ENCODE results near the gene HMCN2. TPM values are rescaled to one million over a fixed set of nuclear protein-coding genes. Genes with fewer than 3 reads are reported as not detected.

The HMCN2 gene
- total RNA-seq, 5 donors from 2014 or later (not counting 1 experiment from before 2014, with no cell fraction given): 0.03 TPM; not detected in 4

GRCh38 chr9:130359819-130360218, 94.3 kb downstream of the HMCN2 start:
- Mint-ChIP-seq H3K9me3 (no peaks in the 10 kb centered on the region), H3K4me1 (no peaks in the 10 kb centered on the region), H3K27me3 (peaks cover 0 to 3% of the 10 kb centered on the region in 2 donors), H3K4me3 (no peak overlapping the region), H3K27ac (no peak overlapping the region), H3K36me3 (no peaks in the 10 kb centered on the region)
- Histone ChIP-seq H3K4me1 (ENCODE audit: control insufficient read depth in 1 of 2, extremely low read depth in 1 of 2, insufficient read depth in 2 of 2, low read length in 2 of 2) (no peaks in the 10 kb centered on the region), H3K27me3 (replicated peaks in 1 of 2; ENCODE audit: control insufficient read depth in 2 of 2, extremely low read depth in 1 of 2, insufficient read depth in 2 of 2, low read length in 1 of 2) (peaks cover 0 to 12% of the 10 kb centered on the region in 2 experiments), H3K27ac (ENCODE audit: low read length) (no peak overlapping the region), H3K9me3 (no peaks in the 10 kb centered on the region), H3K36me3 (ENCODE audit: control insufficient read depth in 2 of 2, extremely low read depth in 1 of 2, insufficient read depth in 1 of 2, low read length in 1 of 2) (no peaks in the 10 kb centered on the region), H3K4me3 (ENCODE audit: control insufficient read depth in 1 of 2, extremely low read depth in 1 of 2, low read length in 1 of 2) (no peak overlapping the region)
- ATAC-seq (replicated peaks in 1 of 4) (no peak), DNase-seq (no peak)
- CTCF ChIA-PET: no interaction called here
- POLR2A ChIA-PET: no interaction called here
- WGBS (ENCODE audit: insufficient coverage): 73% methylated on average over 6 of the region's 9 CpGs

GRCh38 chr9:130360672-130361071, 95.1 kb downstream of the HMCN2 start:
- no peak overlapping the region for H3K4me3 ChIP-seq (ENCODE audit: control insufficient read depth in 1 of 2, extremely low read depth in 1 of 2, low read length in 1 of 2)
- no peaks in the 10 kb centered on the region for H3K9me3 ChIP-seq
- 90% methylated on average over 1 of the region's 1 CpG for WGBS (ENCODE audit: insufficient coverage)
- ATAC-seq (replicated peaks in 1 of 4): no peak
- no peaks in the 10 kb centered on the region for H3K9me3 Mint-ChIP-seq
- H3K27me3 ChIP-seq (replicated peaks in 1 of 2; ENCODE audit: control insufficient read depth in 2 of 2, extremely low read depth in 1 of 2, insufficient read depth in 2 of 2, low read length in 1 of 2): peaks cover 0 to 20% of the 10 kb centered on the region in 2 experiments
- no peak for DNase-seq
- no peak overlapping the region for H3K27ac Mint-ChIP-seq
- no peaks in the 10 kb centered on the region for H3K4me1 Mint-ChIP-seq
- peaks cover 0 to 3% of the 10 kb centered on the region in 2 donors for H3K27me3 Mint-ChIP-seq
- no peak overlapping the region for H3K27ac ChIP-seq (ENCODE audit: low read length)
- no peaks in the 10 kb centered on the region for H3K36me3 ChIP-seq (ENCODE audit: control insufficient read depth in 2 of 2, extremely low read depth in 1 of 2, insufficient read depth in 1 of 2, low read length in 1 of 2)
- CTCF ChIA-PET: no interaction called here
- H3K4me3 Mint-ChIP-seq: no peak overlapping the region
- POLR2A ChIA-PET: no interaction called here
- no peaks in the 10 kb centered on the region for H3K36me3 Mint-ChIP-seq
- H3K4me1 ChIP-seq (ENCODE audit: control insufficient read depth in 1 of 2, extremely low read depth in 1 of 2, insufficient read depth in 2 of 2, low read length in 2 of 2): no peaks in the 10 kb centered on the region

GRCh38 chr9:130361873-130362362, 96.4 kb downstream of the HMCN2 start:
- DNase-seq (no peak), ATAC-seq (replicated peaks in 1 of 4) (no peak)
- H3K4me3 ChIP-seq (ENCODE audit: control insufficient read depth in 1 of 2, extremely low read depth in 1 of 2, low read length in 1 of 2): no peak overlapping the region
- WGBS (ENCODE audit: insufficient coverage): 93% methylated on average over 3 of the region's 9 CpGs
- H3K9me3 ChIP-seq: no peaks in the 10 kb centered on the region
- ChIA-PET CTCF (no interaction called here), POLR2A (no interaction called here)
- Mint-ChIP-seq H3K36me3 (no peaks in the 10 kb centered on the region), H3K27ac (no peak overlapping the region), H3K27me3 (peaks cover 0 to 5% of the 10 kb centered on the region in 2 donors), H3K4me3 (no peak overlapping the region), H3K4me1 (no peaks in the 10 kb centered on the region), H3K9me3 (no peaks in the 10 kb centered on the region)
- no peak overlapping the region for H3K27ac ChIP-seq (ENCODE audit: low read length)
- H3K36me3 ChIP-seq (ENCODE audit: control insufficient read depth in 2 of 2, extremely low read depth in 1 of 2, insufficient read depth in 1 of 2, low read length in 1 of 2): no peaks in the 10 kb centered on the region
- H3K27me3 ChIP-seq (replicated peaks in 1 of 2; ENCODE audit: control insufficient read depth in 2 of 2, extremely low read depth in 1 of 2, insufficient read depth in 2 of 2, low read length in 1 of 2): peaks cover 0 to 25% of the 10 kb centered on the region in 2 experiments
- H3K4me1 ChIP-seq (ENCODE audit: control insufficient read depth in 1 of 2, extremely low read depth in 1 of 2, insufficient read depth in 2 of 2, low read length in 2 of 2): no peaks in the 10 kb centered on the region

GRCh38 chr9:130362691-130363090, 97.1 kb downstream of the HMCN2 start:
- no peaks in the 10 kb centered on the region for H3K4me1 Mint-ChIP-seq
- CTCF ChIA-PET: no interaction called here
- peaks cover 0 to 25% of the 10 kb centered on the region in 2 experiments for H3K27me3 ChIP-seq (replicated peaks in 1 of 2; ENCODE audit: control insufficient read depth in 2 of 2, extremely low read depth in 1 of 2, insufficient read depth in 2 of 2, low read length in 1 of 2)
- DNase-seq (no peak), ATAC-seq (replicated peaks in 1 of 4) (no peak)
- no peak overlapping the region for H3K27ac ChIP-seq (ENCODE audit: low read length)
- H3K4me3 Mint-ChIP-seq: no peak overlapping the region
- H3K4me1 ChIP-seq (ENCODE audit: control insufficient read depth in 1 of 2, extremely low read depth in 1 of 2, insufficient read depth in 2 of 2, low read length in 2 of 2): no peaks in the 10 kb centered on the region
- WGBS (ENCODE audit: insufficient coverage): 87% methylated on average over 13 of the region's 13 CpGs
- H3K27ac Mint-ChIP-seq: no peak overlapping the region
- H3K36me3 Mint-ChIP-seq: no peaks in the 10 kb centered on the region
- no peak overlapping the region for H3K4me3 ChIP-seq (ENCODE audit: control insufficient read depth in 1 of 2, extremely low read depth in 1 of 2, low read length in 1 of 2)
- H3K36me3 ChIP-seq (ENCODE audit: control insufficient read depth in 2 of 2, extremely low read depth in 1 of 2, insufficient read depth in 1 of 2, low read length in 1 of 2): no peaks in the 10 kb centered on the region
- POLR2A ChIA-PET: no interaction called here
- no peaks in the 10 kb centered on the region for H3K9me3 ChIP-seq
- peaks cover 0 to 5% of the 10 kb centered on the region in 2 donors for H3K27me3 Mint-ChIP-seq
- H3K9me3 Mint-ChIP-seq: no peaks in the 10 kb centered on the region

GRCh38 chr9:130363755-130364404, 98.3 kb downstream of the HMCN2 start:
- peaks cover 0 to 4% (median 0%) of the 10 kb centered on the region in 3 donors for H3K9me3 Mint-ChIP-seq
- Histone ChIP-seq H3K4me3 (ENCODE audit: control insufficient read depth in 1 of 2, extremely low read depth in 1 of 2, low read length in 1 of 2) (no peak overlapping the region), H3K4me1 (ENCODE audit: control insufficient read depth in 1 of 2, extremely low read depth in 1 of 2, insufficient read depth in 2 of 2, low read length in 2 of 2) (no peaks in the 10 kb centered on the region), H3K36me3 (ENCODE audit: control insufficient read depth in 2 of 2, extremely low read depth in 1 of 2, insufficient read depth in 1 of 2, low read length in 1 of 2) (no peaks in the 10 kb centered on the region), H3K27me3 (replicated peaks in 1 of 2; ENCODE audit: control insufficient read depth in 2 of 2, extremely low read depth in 1 of 2, insufficient read depth in 2 of 2, low read length in 1 of 2) (peaks cover 0 to 22% of the 10 kb centered on the region in 2 experiments), H3K9me3 (no peaks in the 10 kb centered on the region), H3K27ac (ENCODE audit: low read length) (no peak overlapping the region)
- H3K36me3 Mint-ChIP-seq: no peaks in the 10 kb centered on the region
- peaks cover 5 to 10% (median 5%) of the 10 kb centered on the region in 3 donors for H3K4me1 Mint-ChIP-seq
- 65% methylated on average over 4 of the region's 9 CpGs for WGBS (ENCODE audit: insufficient coverage)
- peaks cover 0 to 5% of the 10 kb centered on the region in 2 donors for H3K27me3 Mint-ChIP-seq
- POLR2A ChIA-PET: no interaction called here
- ATAC-seq (replicated peaks in 1 of 4) (no peak), DNase-seq (no peak)
- CTCF ChIA-PET: no interaction called here
- no peak overlapping the region for H3K4me3 Mint-ChIP-seq
- no peak overlapping the region for H3K27ac Mint-ChIP-seq

- Mint-ChIP-seq H3K27me3 (peaks cover 0 to 5% of the 10 kb centered on the region in 2 donors), H3K27ac (no peak overlapping the region), H3K36me3 (no peaks in the 10 kb centered on the region), H3K4me3 (no peak overlapping the region), H3K4me1 (peaks cover 5 to 10% (median 5%) of the 10 kb centered on the region in 3 donors), H3K9me3 (peaks cover 0 to 4% (median 0%) of the 10 kb centered on the region in 3 donors)
- ChIA-PET CTCF (no interaction called here), POLR2A (no interaction called here)
- H3K4me1 ChIP-seq (ENCODE audit: control insufficient read depth in 1 of 2, extremely low read depth in 1 of 2, insufficient read depth in 2 of 2, low read length in 2 of 2): no peaks in the 10 kb centered on the region
- H3K27ac ChIP-seq (ENCODE audit: low read length): no peak overlapping the region
- DNase-seq: no peak
- no peak overlapping the region for H3K4me3 ChIP-seq (ENCODE audit: control insufficient read depth in 1 of 2, extremely low read depth in 1 of 2, low read length in 1 of 2)
- H3K27me3 ChIP-seq (replicated peaks in 1 of 2; ENCODE audit: control insufficient read depth in 2 of 2, extremely low read depth in 1 of 2, insufficient read depth in 2 of 2, low read length in 1 of 2): peaks cover 0 to 23% of the 10 kb centered on the region in 2 experiments
- H3K36me3 ChIP-seq (ENCODE audit: control insufficient read depth in 2 of 2, extremely low read depth in 1 of 2, insufficient read depth in 1 of 2, low read length in 1 of 2): no peaks in the 10 kb centered on the region
- 68% methylated on average over 12 of the region's 13 CpGs for WGBS (ENCODE audit: insufficient coverage)
- H3K9me3 ChIP-seq: no peaks in the 10 kb centered on the region
- no peak for ATAC-seq (replicated peaks in 1 of 4)
Measured at GRCh38 chr9:130364619-130365322, 99.2 kb downstream of the HMCN2 start.

All from T-cell (primary cell).